Cardiac muscle cell (in vitro differentiated cells and primary cell): ENCODE results near the gene UBP1. TPM values are rescaled to one million over a fixed set of nuclear protein-coding genes. Genes with fewer than 3 reads are reported as not detected.

Experiments
- DNase-seq, 2 donors: peaks; one replicate each; pipeline versions ENCODE4 v3.0.0 to v3.0.0-alpha.2; 2010 to 2017; ENCODE audit warnings: low read depth in 1 of 2, low spot score in 1 of 2
- H3K27ac ChIP-seq: fragments of 200-600 bp; sonication (generic); 2 replicates; pipeline ENCODE4 v1.5.1; 2016
- H3K27me3 ChIP-seq: fragments of 200-600 bp; sonication (generic); 2 replicates; pipeline ENCODE4 v1.6.0; 2016; ENCODE audit warnings: control low read depth
- H3K36me3 ChIP-seq: fragments of 200-600 bp; sonication (generic); 2 replicates; pipeline ENCODE4 v1.5.1; 2016; ENCODE audit warnings: control low read depth
- H3K4me1 ChIP-seq: fragments of 200-600 bp; sonication (generic); 2 replicates; pipeline ENCODE4 v1.8.1; 2017; ENCODE audit warnings: low read depth, mild to moderate bottlenecking, mixed run types
- H3K4me3 ChIP-seq: fragments of 200-600 bp; sonication (generic); 2 replicates; pipeline ENCODE4 v1.5.1; 2016; ENCODE audit warnings: mild to moderate bottlenecking
- H3K9me3 ChIP-seq: fragments of 200-600 bp; sonication (generic); 2 replicates; pipeline ENCODE4 v1.5.1; 2017; ENCODE audit warnings: low read depth, mild to moderate bottlenecking, control low read depth
- CTCF ChIP-seq: IDR thresholded peaks from 2 replicates; pipeline ENCODE4 v1.5.1; 2012; ENCODE audit warnings: low read depth, mild to moderate bottlenecking, low read length
- polyA plus RNA-seq: library from polyadenylated mRNA; unstranded; fragments of >200 nt; fragmentation: Nextera tagmentation; extraction: Ambion mirVana; gene quantifications from 2 replicates; pipeline ENCODE4 v1.2.1, GENCODE V29; 2016
- total RNA-seq: library from RNA; depleted of rRNA; stranded (reverse); fragments of >200 nt; gene quantifications from 2 replicates; pipeline ENCODE4 v1.2.3, GENCODE V29; 2016

Gene UBP1
- total and polyA plus RNA-seq, 2 experiments from 2014 or later = 39.0 to 51.5 TPM

- H3K4me1 ChIP-seq = peaks cover 18% of the 10 kb centered on the region
- DNase-seq = peak; percentile 48 to 66
- H3K27me3 ChIP-seq = no peaks in the 10 kb centered on the region
- H3K9me3 ChIP-seq = no peaks in the 10 kb centered on the region
- H3K4me3 ChIP-seq = peak overlapping the region; percentile 88
- H3K27ac ChIP-seq = peak overlapping the region; percentile 94
- no peaks in the 10 kb centered on the region for H3K36me3 ChIP-seq
- peak; percentile 19 for TF ChIP-seq CTCF
These were observed 468 bp downstream of the UBP1 start for GRCh38 chr3:33439546-33440327.

- peak in 1 of 2 donors; percentile 76 for DNase-seq
- Histone ChIP-seq H3K36me3 (no peaks in the 10 kb centered on the region), H3K4me3 (peak overlapping the region; percentile 88), H3K27ac (peak overlapping the region; percentile 94), H3K4me1 (peaks cover 18% of the 10 kb centered on the region), H3K27me3 (no peaks in the 10 kb centered on the region), H3K9me3 (no peaks in the 10 kb centered on the region)
- TF ChIP-seq CTCF = no peak
These were observed 1.2 kb downstream of the UBP1 start for GRCh38 chr3:33438881-33439545.

- H3K36me3 ChIP-seq = no peaks in the 10 kb centered on the region
- H3K4me1 ChIP-seq = peaks cover 18% of the 10 kb centered on the region
- H3K27ac ChIP-seq = peak overlapping the region; percentile 94
- no peaks in the 10 kb centered on the region for H3K27me3 ChIP-seq
- no peak for TF ChIP-seq CTCF
- peak; percentile 12 to 47 for DNase-seq
- no peaks in the 10 kb centered on the region for H3K9me3 ChIP-seq
- H3K4me3 ChIP-seq = peak overlapping the region; percentile 88
These were observed 1.9 kb downstream of the UBP1 start for GRCh38 chr3:33438284-33438668.

- no peak for TF ChIP-seq CTCF
- peak; percentile 35 to 83 for DNase-seq
- Histone ChIP-seq H3K4me1 (peaks cover 18% of the 10 kb centered on the region), H3K4me3 (peak overlapping the region; percentile 88), H3K9me3 (no peaks in the 10 kb centered on the region), H3K36me3 (no peaks in the 10 kb centered on the region), H3K27ac (peak overlapping the region; percentile 94), H3K27me3 (no peaks in the 10 kb centered on the region)
These were observed 2.5 kb downstream of the UBP1 start for GRCh38 chr3:33437556-33438283.

GRCh38 chr3:33433843-33434242 is 6.4 kb downstream of the UBP1 start:
- no peak for TF ChIP-seq CTCF
- Histone ChIP-seq H3K9me3 (no peaks in the 10 kb centered on the region), H3K27me3 (no peaks in the 10 kb centered on the region), H3K4me3 (no peak overlapping the region), H3K36me3 (no peaks in the 10 kb centered on the region), H3K27ac (no peak overlapping the region), H3K4me1 (peaks cover 25% of the 10 kb centered on the region)
- peak in 1 of 2 donors; percentile 21 for DNase-seq
